ENCODE results near the gene PSMD2. TPM values are rescaled to one million over a fixed set of nuclear protein-coding genes. Genes with fewer than 3 reads are reported as not detected.

PSMD2 gene
- total RNA-seq, 1 donor from 2014 or later: 108 TPM

GRCh38 chr3:184311633-184312032, 12.6 kb downstream of the PSMD2 start:
- Histone ChIP-seq H3K27ac (no peak overlapping the region), H3K27me3 (no peaks in the 10 kb centered on the region), H3K4me1 (peaks cover 14% of the 10 kb centered on the region), H3K36me3 (peaks cover 0 to 27% of the 10 kb centered on the region in 2 donors), H3K4me3 (no peak overlapping the region), H3K9me3 (no peaks in the 10 kb centered on the region)
- TF ChIP-seq CTCF (IDR thresholded peaks at IDR 0.05): no peak
- TF ChIP-seq POLR2AphosphoS5 (IDR thresholded peaks at IDR 0.05; ENCODE audit: insufficient read depth in 1 of 2, low read depth in 1 of 2): no peak
- TF ChIP-seq POLR2A (IDR thresholded peaks at IDR 0.05): no peak
- no peak for DNase-seq (ENCODE audit: extremely low spot score in 2 of 2)
- intact Hi-C loops (cut with DNase I): no loop called here

- Histone ChIP-seq H3K4me3 (peak within 1 kb of the TSS; percentile 66 to 94), H3K4me1 (peaks cover 41% of the 10 kb centered on the region), H3K9me3 (no peaks in the 10 kb centered on the region), H3K36me3 (peaks cover 0 to 8% of the 10 kb centered on the region in 2 donors), H3K27me3 (no peaks in the 10 kb centered on the region), H3K27ac (peak within 1 kb of the TSS; percentile 94)
- peak in 1 of 2 donors; percentile 54 for TF ChIP-seq POLR2A (IDR thresholded peaks at IDR 0.05)
- no peak for TF ChIP-seq CTCF (IDR thresholded peaks at IDR 0.05)
- peak in 1 of 2 donors; percentile 96 for DNase-seq (ENCODE audit: extremely low spot score in 2 of 2)
- intact Hi-C loops (cut with DNase I): loop anchor here (1.0 kb wide), 2 partner anchors 24 to 47 kb away; partner anchors contain the start of genes CLCN2 and POLR2H
Observed at GRCh38 chr3:184314363-184314699, 15.3 kb downstream of the PSMD2 start, which contains the start of gene EIF4G1. Gene EIF4G1 (plus strand): TSS chr3:184314606. CDS start chr3:184315797, 1,191 bp downstream.

- H3K9me3 ChIP-seq: no peaks in the 10 kb centered on the region
- peak in 1 of 2 donors; percentile 35 for TF ChIP-seq POLR2A (IDR thresholded peaks at IDR 0.05)
- TF ChIP-seq CTCF (IDR thresholded peaks at IDR 0.05): no peak
- peak in 1 of 2 donors; percentile 63 for TF ChIP-seq POLR2AphosphoS5 (IDR thresholded peaks at IDR 0.05; ENCODE audit: insufficient read depth in 1 of 2, low read depth in 1 of 2)
- intact Hi-C loops (cut with DNase I): loop anchor here (1.0 kb wide), 2 partner anchors 23 to 46 kb away; partner anchors contain the start of genes CLCN2 and POLR2H
- H3K4me1 ChIP-seq: peaks cover 47% of the 10 kb centered on the region
- H3K4me3 ChIP-seq: peak overlapping the region; percentile 66 to 94
- H3K27me3 ChIP-seq: no peaks in the 10 kb centered on the region
- peak overlapping the region; percentile 94 for H3K27ac ChIP-seq
- peak in 1 of 2 donors; percentile 92 for DNase-seq (ENCODE audit: extremely low spot score in 2 of 2)
- H3K36me3 ChIP-seq: peaks cover 0 to 8% of the 10 kb centered on the region in 2 donors
Observed at GRCh38 chr3:184314700-184315542, 15.9 kb downstream of the PSMD2 start.

GRCh38 chr3:184315543-184315867, 16.5 kb downstream of the PSMD2 start:
- Histone ChIP-seq H3K27me3 (no peaks in the 10 kb centered on the region), H3K4me1 (peaks cover 53% of the 10 kb centered on the region), H3K9me3 (no peaks in the 10 kb centered on the region), H3K36me3 (peaks cover under 1 to 9% of the 10 kb centered on the region in 2 donors), H3K4me3 (peak overlapping the region; percentile 66 to 94), H3K27ac (peak overlapping the region; percentile 94)
- TF ChIP-seq POLR2A (IDR thresholded peaks at IDR 0.05) (no peak), CTCF (IDR thresholded peaks at IDR 0.05) (no peak), POLR2AphosphoS5 (IDR thresholded peaks at IDR 0.05; ENCODE audit: insufficient read depth in 1 of 2, low read depth in 1 of 2) (no peak)
- DNase-seq (ENCODE audit: extremely low spot score in 2 of 2): no peak
- intact Hi-C loops (cut with DNase I): no loop called here

All from vagina (tissue), 2 donors.